Choroid plexus epithelial cell (primary cell): ENCODE data around the gene ZNF146.

Experiments
- DNase-seq: peaks from one replicate; pipeline ENCODE4 v3.0.0-alpha.2; 2010; ENCODE audit warnings: low read depth
- H3K4me3 ChIP-seq: 2 replicates; pipeline ENCODE4 v1.5.1; 2011; ENCODE audit warnings: low read depth, mild to moderate bottlenecking, control low read depth, low read length, moderate library complexity
- CTCF ChIP-seq: conservative IDR thresholded peaks from 2 replicates; pipeline ENCODE4 v1.5.1; 2011; ENCODE audit warnings: low read depth, mild to moderate bottlenecking, control low read depth, inconsistent platforms, low read length, moderate library complexity

The ZNF146 gene

GRCh38 chr19:36196249-36196648 is 18.7 kb upstream of the ZNF146 start:
- no peak for TF ChIP-seq CTCF
- no peak overlapping the region for H3K4me3 ChIP-seq
- DNase-seq = no peak

GRCh38 chr19:36198119-36198518 is 16.8 kb upstream of the ZNF146 start:
- no peak for TF ChIP-seq CTCF
- DNase-seq = no peak
- no peak overlapping the region for H3K4me3 ChIP-seq

GRCh38 chr19:36201684-36202083 is 13.2 kb upstream of the ZNF146 start:
- no peak for DNase-seq
- TF ChIP-seq CTCF = no peak
- H3K4me3 ChIP-seq = no peak overlapping the region

GRCh38 chr19:36203293-36203692 is 11.6 kb upstream of the ZNF146 start:
- TF ChIP-seq CTCF = no peak
- DNase-seq = no peak
- no peak overlapping the region for H3K4me3 ChIP-seq

- no peak overlapping the region for H3K4me3 ChIP-seq
- no peak for DNase-seq
- TF ChIP-seq CTCF = no peak
These were observed 7.2 kb upstream of the ZNF146 start for GRCh38 chr19:36207605-36208252.

GRCh38 chr19:36209372-36209771 is 5.5 kb upstream of the ZNF146 start:
- TF ChIP-seq CTCF = no peak
- no peak for DNase-seq

GRCh38 chr19:36210497-36210896 is 4.4 kb upstream of the ZNF146 start:
- TF ChIP-seq CTCF = no peak
- DNase-seq = peak; percentile 60
- no peak overlapping the region for H3K4me3 ChIP-seq

More at GRCh38 chr19:36209372-36209771, 5.5 kb upstream of the ZNF146 start:
- H3K4me3 ChIP-seq = no peak overlapping the region
